H1 (cell line): ENCODE measurements around the gene LSM10. TPM values are rescaled to one million over a fixed set of nuclear protein-coding genes. Genes with fewer than 3 reads are reported as not detected.

ENCODE experiments used
- CTCF ChIA-PET: fragments of 300-600 bp; sonication (Branson Sonifier 250); formaldehyde crosslinking; loops from one replicate; lab custom pipeline; 2021; ENCODE audit not compliant: partially characterized antibody; lab: Charles Lee
- POLR2A ChIA-PET: fragments of 300-600 bp; sonication (Branson Sonifier 250); formaldehyde crosslinking; loops from one replicate; lab custom pipeline; 2021; ENCODE audit warnings: inconsistent platforms; ENCODE audit not compliant: partially characterized antibody; lab: Charles Lee
- DNase-seq, 2 experiments: peaks; one replicate each; pipeline versions ENCODE4 v3.0.0 to v3.0.0-alpha.2; 2010 to 2022; ENCODE audit warnings: low spot score in 2 of 2, low read depth in 1 of 2, mixed read lengths in 1 of 2
- FAIRE-seq: peaks from 2 replicates; lab custom pipeline; 2011; peaks lifted over from hg19 to GRCh38; lab: Jason Lieb, UNC
- H2AFZ ChIP-seq: 2 replicates; pipeline ENCODE4 v1.8.1; 2012; ENCODE audit warnings: low read length, inconsistent platforms
- H2AK5ac ChIP-seq: 2 replicates; pipeline ENCODE4 v1.6.1; 2013; ENCODE audit warnings: low read depth, low read length
- H2BK120ac ChIP-seq: replicated peaks from 2 replicates; pipeline ENCODE3; 2013; ENCODE audit warnings: low read depth, low read length, inconsistent platforms
- H2BK12ac ChIP-seq: 2 replicates; pipeline ENCODE4 v1.6.1; 2013; ENCODE audit warnings: low read depth, low read length
- H2BK15ac ChIP-seq: 2 replicates; pipeline ENCODE4 v1.6.1; 2013; ENCODE audit warnings: low read length
- H2BK20ac ChIP-seq: 2 replicates; pipeline ENCODE4 v1.6.1; 2013; ENCODE audit warnings: low read length
- H2BK5ac ChIP-seq: 2 replicates; pipeline ENCODE4 v1.6.1; 2013; ENCODE audit warnings: low read depth, low read length
- H3K14ac ChIP-seq: 2 replicates; pipeline ENCODE4 v1.6.1; 2013; ENCODE audit warnings: inconsistent platforms; ENCODE audit not compliant: insufficient read length
- H3K18ac ChIP-seq: 2 replicates; pipeline ENCODE4 v1.6.1; 2013; ENCODE audit warnings: low read length; ENCODE audit errors: extremely low read depth
- H3K23ac ChIP-seq: 2 replicates; pipeline ENCODE4 v1.6.1; 2013; ENCODE audit warnings: inconsistent platforms; ENCODE audit not compliant: insufficient read length
- H3K23me2 ChIP-seq: 2 replicates; pipeline ENCODE4 v1.6.1; 2013; ENCODE audit warnings: low read depth, low read length
- H3K27ac ChIP-seq: 2 replicates; pipeline ENCODE4 v1.6.1; 2011; ENCODE audit warnings: low read depth, low read length, inconsistent platforms
- H3K27me3 ChIP-seq, 4 experiments: replicated peaks in 1 of 4; 1 replicate in 1 of 4; 2 replicates in 3 of 4; pipeline versions ENCODE4 v1.6.1 to v1.8.1; 2011 to 2013; ENCODE audit warnings: low read length in 3 of 4, mild to moderate bottlenecking in 3 of 4, inconsistent platforms in 2 of 4, mixed read lengths in 2 of 4, moderate library complexity in 1 of 4; ENCODE audit not compliant: control insufficient read depth in 3 of 4, insufficient read depth in 3 of 4; ENCODE audit errors: extremely low read depth in 1 of 4
- H3K36me3 ChIP-seq, 4 experiments: 2 replicates each; pipeline versions ENCODE4 v1.6.1 to v1.8.1; 2011 to 2013; ENCODE audit warnings: mild to moderate bottlenecking in 4 of 4, low read length in 3 of 4, moderate library complexity in 2 of 4, control low read depth in 1 of 4, inconsistent platforms in 1 of 4; ENCODE audit not compliant: insufficient read depth in 4 of 4, control insufficient read depth in 2 of 4
- H3K4ac ChIP-seq: replicated peaks from 2 replicates; pipeline ENCODE3; 2013; ENCODE audit warnings: low read length, low read depth, mixed read lengths, inconsistent platforms; ENCODE audit not compliant: insufficient read length
- H3K4me1 ChIP-seq, 4 experiments: replicated peaks in 1 of 4; 1 replicate in 1 of 4; 2 replicates in 3 of 4; pipeline versions ENCODE4 v1.6.1 to v1.8.1; 2011 to 2013; ENCODE audit warnings: low read length in 3 of 4, inconsistent platforms in 2 of 4, mixed read lengths in 1 of 4; ENCODE audit not compliant: insufficient read depth in 4 of 4, control insufficient read depth in 3 of 4
- H3K4me2 ChIP-seq, 2 experiments: 2 replicates each; pipeline versions ENCODE4 v1.6.1 to v1.8.1; 2011 to 2013; ENCODE audit warnings: low read depth in 2 of 2, low read length in 2 of 2, control low read depth in 1 of 2, inconsistent platforms in 1 of 2, mild to moderate bottlenecking in 1 of 2; ENCODE audit not compliant: insufficient read depth in 1 of 2
- H3K4me3 ChIP-seq, 4 experiments: fragments of 200-600, 300-600 bp in 1 of 4; sonication (generic), shearing (Covaris generic), sonication (Bioruptor Twin) in 1 of 4; 2 replicates each; pipeline versions ENCODE4 v1.5.1 to v1.8.1; 2011 to 2016; ENCODE audit warnings: low read length in 4 of 4, low read depth in 3 of 4, control low read depth in 2 of 4, inconsistent platforms in 2 of 4, mild to moderate bottlenecking in 2 of 4, mixed read lengths in 1 of 4, moderate library complexity in 1 of 4; ENCODE audit not compliant: insufficient read depth in 2 of 4; ENCODE audit errors: extremely low read depth in 1 of 4
- H3K56ac ChIP-seq: replicated peaks from 2 replicates; pipeline ENCODE3; 2013; ENCODE audit warnings: low read depth, mild to moderate bottlenecking, mixed read lengths, low read length, inconsistent platforms; ENCODE audit not compliant: insufficient read length
- H3K79me1 ChIP-seq: 2 replicates; pipeline ENCODE4 v1.6.1; 2013; ENCODE audit warnings: low read depth, low read length, control low read depth
- H3K79me2 ChIP-seq, 2 experiments: 2 replicates each; pipeline versions ENCODE4 v1.6.1 to v1.8.1; 2012 to 2013; ENCODE audit warnings: low read length in 2 of 2, mild to moderate bottlenecking in 2 of 2, inconsistent platforms in 1 of 2; ENCODE audit not compliant: insufficient read depth in 2 of 2, control insufficient read depth in 1 of 2
- H3K9ac ChIP-seq, 4 experiments: replicated peaks in 1 of 4; 1 replicate in 1 of 4; 2 replicates in 3 of 4; pipeline versions ENCODE4 v1.6.1 to v1.8.1; 2011 to 2013; ENCODE audit warnings: low read depth in 3 of 4, low read length in 3 of 4, control low read depth in 2 of 4, mild to moderate bottlenecking in 2 of 4, moderate library complexity in 2 of 4, inconsistent platforms in 1 of 4; ENCODE audit errors: extremely low read depth in 1 of 4
- H3K9me3 ChIP-seq, 2 experiments: 2 replicates each; pipeline versions ENCODE4 v1.6.1 to v1.8.1; 2012 to 2013; ENCODE audit warnings: mild to moderate bottlenecking in 2 of 2, moderate library complexity in 2 of 2, control low read depth in 1 of 2, inconsistent platforms in 1 of 2, low read depth in 1 of 2, low read length in 1 of 2, mixed read lengths in 1 of 2; ENCODE audit not compliant: insufficient read depth in 2 of 2
- H4K20me1 ChIP-seq, 2 experiments: replicated peaks in 1 of 2; 2 replicates each; pipeline versions ENCODE3 to v1.8.1; 2011 to 2013; ENCODE audit warnings: inconsistent platforms in 2 of 2, low read length in 2 of 2, mild to moderate bottlenecking in 1 of 2; ENCODE audit not compliant: insufficient read depth in 2 of 2, control insufficient read depth in 1 of 2
- H4K5ac ChIP-seq: 2 replicates; pipeline ENCODE4 v1.6.1; 2013; ENCODE audit warnings: low read length, low read depth, mixed read lengths, inconsistent platforms; ENCODE audit not compliant: insufficient read length
- H4K8ac ChIP-seq: 2 replicates; pipeline ENCODE4 v1.8.0; 2013; ENCODE audit warnings: mild to moderate bottlenecking, moderate library complexity, low read length, inconsistent platforms; ENCODE audit not compliant: insufficient read depth; ENCODE audit errors: extremely low read depth
- H4K91ac ChIP-seq: replicated peaks from 2 replicates; pipeline ENCODE3; 2013; ENCODE audit warnings: low read length, mixed read lengths, inconsistent platforms; ENCODE audit not compliant: insufficient read length
- ATF3 ChIP-seq: IDR thresholded peaks from 2 replicates; pipeline ENCODE4 v1.6.1; 2011; ENCODE audit warnings: low read depth, mild to moderate bottlenecking, low read length; ENCODE audit not compliant: insufficient read depth
- BRCA1 ChIP-seq: IDR thresholded peaks from 2 replicates; pipeline ENCODE4 v1.6.1; 2012; ENCODE audit warnings: low read depth, low read length, improper control_type of control experiment
- EP300 ChIP-seq, 2 experiments: IDR thresholded peaks; 1 replicate in 1 of 2; 2 replicates in 1 of 2; pipeline ENCODE4 v1.6.1; 2011 to 2012; ENCODE audit warnings: low read depth in 2 of 2, low read length in 2 of 2, mild to moderate bottlenecking in 2 of 2, borderline replicate concordance in 1 of 2, inconsistent platforms in 1 of 2, moderate library complexity in 1 of 2
- FOSL1 ChIP-seq: IDR thresholded peaks from 2 replicates; pipeline ENCODE4 v1.6.1; 2011; ENCODE audit warnings: mild to moderate bottlenecking, low read depth, low read length, moderate library complexity; ENCODE audit not compliant: insufficient read depth
- JUN ChIP-seq: IDR thresholded peaks from 2 replicates; pipeline ENCODE4 v1.6.1; 2011; ENCODE audit warnings: low read depth, mild to moderate bottlenecking, improper control_type of control experiment, low read length
- NANOG ChIP-seq: IDR thresholded peaks from 2 replicates; pipeline ENCODE4 v1.6.1; 2011; ENCODE audit warnings: low read length, low read depth, mild to moderate bottlenecking, inconsistent platforms; ENCODE audit not compliant: insufficient read depth, poor library complexity, severe bottlenecking
- WGBS, 2 experiments: shearing (Covaris generic) in 1 of 2; methylation state at CpG; one replicate each; pipeline versions ENCODE4 v1.1.6 to v1.1.7; 2013 to 2015; ENCODE audit warnings: low lambda C conversion rate in 2 of 2, mixed read lengths in 2 of 2, inconsistent platforms in 1 of 2, low coverage in 1 of 2, missing lambda C conversion rate in 1 of 2; ENCODE audit not compliant: insufficient replicate concordance in 2 of 2, insufficient coverage in 1 of 2, insufficient read length in 1 of 2; ENCODE audit errors: extremely low coverage in 1 of 2, missing lambda C conversion rate in 1 of 2; 5-methylcytosine and 5-hydroxymethylcytosine counted together
- polyA plus RNA-seq, 7 experiments: library from polyadenylated mRNA; depleted of rRNA in 3 of 7; stranded (reverse) in 5 of 7; unstranded in 2 of 7; fragments of >200 nt in 5 of 7; fragments of 200-250 nt in 2 of 7; gene quantifications; 1 replicate in 5 of 7; 2 replicates in 1 of 7; 4 replicates in 1 of 7; pipeline versions ENCODE4 v1.2.1 to v1.2.3, GENCODE V29; 2011 to 2013; ENCODE audit warnings: missing spikeins in 2 of 7, mixed read lengths in 2 of 7
- total RNA-seq: library from RNA; stranded (reverse); fragmentation: NEBNext Ultra II Directional; extraction: Animal tissue kit (Norgen Biotek cat#: 25700); gene quantifications from 2 replicates; pipeline ENCODE4 v1.2.1, GENCODE V29; 2021

Gene LSM10
- total and polyA plus RNA-seq, 2 of the 8 experiments (the other 6 are each of a cell fraction or from before 2014, with no cell fraction given) = 59.5 to 140 TPM

GRCh38 chr1:36400825-36401601, 3.3 kb upstream of the LSM10 start:
- FAIRE-seq (peak; percentile 84), DNase-seq (peak; percentile 83 to 93)
- H3K56ac ChIP-seq = peak overlapping the region; percentile 80
- H2BK5ac ChIP-seq = peak overlapping the region; percentile 96
- H3K27ac ChIP-seq = peak overlapping the region; percentile 81
- peak overlapping the region; percentile 95 for H3K18ac ChIP-seq
- no peaks in the 10 kb centered on the region for H3K9me3 ChIP-seq
- peaks cover 0 to 12% (median 11%) of the 10 kb centered on the region in 4 experiments; a peak in 5 of 7 replicates for H3K4me1 ChIP-seq
- ChIA-PET CTCF (interaction anchor here (0.9 to 2.9 kb wide), 16 partner anchors 12 to 252 kb away, joined by 3 to 17 read pairs (median 5); partner anchors contain the start of genes SH3D21 and TRAPPC3), POLR2A (interaction anchor here (0.7 to 6.2 kb wide), 16 partner anchors 11 to 287 kb away, joined by 3 to 36 read pairs (median 4); partner anchors contain the start of genes EVA1B, MRPS15, OSCP1 and SH3D21)
- H3K79me2 ChIP-seq = peaks cover 0 to 11% of the 10 kb centered on the region in 2 experiments; a peak in 3 of 4 replicates
- H3K4ac ChIP-seq = no peak overlapping the region
- H4K5ac ChIP-seq = peak overlapping the region; percentile 89
- no peaks in the 10 kb centered on the region for H4K20me1 ChIP-seq
- peak overlapping the region; percentile 74; the same call in 1 of the 2 replicates for H2AFZ ChIP-seq
- H2AK5ac ChIP-seq = peak overlapping the region; percentile 86; the same call in 1 of the 2 replicates
- no peak overlapping the region for H3K14ac ChIP-seq
- H3K36me3 ChIP-seq = no peaks in the 10 kb centered on the region
- peak overlapping the region; percentile 62 to 85 for H3K4me2 ChIP-seq
- H3K23me2 ChIP-seq = peaks cover 11% of the 10 kb centered on the region
- H4K8ac ChIP-seq = peak overlapping the region; percentile 88; the same call in 1 of the 2 replicates
- H2BK120ac ChIP-seq = no peak overlapping the region
- H2BK12ac ChIP-seq = peak overlapping the region; percentile 84; the same call in 1 of the 2 replicates
- H3K27me3 ChIP-seq = no peaks in the 10 kb centered on the region
- H4K91ac ChIP-seq = peak overlapping the region; percentile 94
- WGBS, 2 experiments = 22% methylated on average over 21 of the region's 22 CpGs; no CpG with 5 or more reads in 1 of the 2 experiments
- no peak overlapping the region for H2BK20ac ChIP-seq
- H2BK15ac ChIP-seq = peak overlapping the region; percentile 100; the same call in 1 of the 2 replicates
- peak overlapping the region in 3 of 4 experiments; percentile 61 to 65 (median 62); a peak in 6 of 7 replicates for H3K9ac ChIP-seq
- H3K4me3 ChIP-seq = peak overlapping the region; percentile 47 to 68 (median 58); a peak in 7 of 8 replicates
- no peak overlapping the region for H3K23ac ChIP-seq
- H3K79me1 ChIP-seq = no peaks in the 10 kb centered on the region
- 0 out of 3 replicates have a peak, but pooled peaks of 1 of the 2 experiments have one; percentile 53 for TF ChIP-seq EP300 (IDR thresholded peaks at IDR 0.05; ENCODE audit: borderline replicate concordance in 1 of 2, low read depth in 2 of 2, low read length in 2 of 2)
- TF ChIP-seq BRCA1 = no peak
- TF ChIP-seq NANOG = no peak
- no peak for TF ChIP-seq FOSL1
- TF ChIP-seq ATF3 = no peak
- no peak for TF ChIP-seq JUN
